SK-N-SH treated with all-trans-retinoic acid at 6 μM for 48 hours (cell line): ENCODE data around the gene LCORL.

Source experiments
- ATAC-seq: fragments of 200-7000 bp; cut with Tn5 transposase; 3 replicates; pipeline ENCODE4 v1.9.1; 2020; ENCODE audit warnings: mild to moderate bottlenecking, moderate library complexity
- GLIS3 ChIP-seq: fragments of 250-450 bp; sonication (Bioruptor Pico); IDR thresholded peaks from 2 replicates; pipeline ENCODE4 v1.5.0; 2020; ENCODE audit warnings: mild to moderate bottlenecking, moderate library complexity
- ISL1 ChIP-seq: fragments of 250-450 bp; sonication (Bioruptor Pico); IDR thresholded peaks from 2 replicates; pipeline ENCODE4 v2.1.2; 2022; ENCODE audit warnings: mild to moderate bottlenecking, moderate library complexity
- OSR1 ChIP-seq: fragments of 250-450 bp; sonication (Bioruptor Pico); IDR thresholded peaks from 2 replicates; pipeline ENCODE4 v1.8.0; 2022; ENCODE audit warnings: moderate library complexity, mild to moderate bottlenecking, inconsistent platforms
- PPARA ChIP-seq: fragments of 250-450 bp; sonication (Bioruptor Pico); IDR thresholded peaks from 2 replicates; pipeline ENCODE4 v1.5.0; 2020; ENCODE audit warnings: mild to moderate bottlenecking, borderline replicate concordance
- SNAI2 ChIP-seq: fragments of 250-450 bp; sonication (Bioruptor Pico); IDR thresholded peaks from 2 replicates; pipeline ENCODE4 v1.5.0; 2020; ENCODE audit warnings: mild to moderate bottlenecking, moderate library complexity
- TCF4 ChIP-seq: fragments of 250-450 bp; sonication (Bioruptor Pico); IDR thresholded peaks from 2 replicates; pipeline ENCODE4 v1.8.0; 2021; ENCODE audit warnings: mild to moderate bottlenecking, moderate library complexity, borderline replicate concordance
- TOX ChIP-seq: fragments of 250-450 bp; sonication (Bioruptor Pico); IDR thresholded peaks from 2 replicates; pipeline ENCODE4 v1.8.0; 2021; ENCODE audit warnings: mild to moderate bottlenecking, moderate library complexity, borderline replicate concordance
- ZFP3 ChIP-seq: fragments of 250-450 bp; sonication (Bioruptor Pico); IDR thresholded peaks from 2 replicates; pipeline ENCODE4 v1.5.0; 2020; ENCODE audit warnings: mild to moderate bottlenecking, moderate library complexity
- ZFP30 ChIP-seq: fragments of 450-650 bp; formaldehyde crosslinking; IDR thresholded peaks from 2 replicates; pipeline ENCODE4 v1.5.0; 2022; ENCODE audit warnings: mild to moderate bottlenecking, moderate library complexity
- ZNF565 ChIP-seq: fragments of 450-650 bp; formaldehyde crosslinking; conservative IDR thresholded peaks from 2 replicates; pipeline ENCODE4 v1.5.0; 2020; ENCODE audit warnings: low read depth, mild to moderate bottlenecking, moderate library complexity
- ZNF70 ChIP-seq: fragments of 450-650 bp; formaldehyde crosslinking; IDR thresholded peaks from 2 replicates; pipeline ENCODE4 v1.5.0; 2020; ENCODE audit warnings: mild to moderate bottlenecking, moderate library complexity
- TF ChIP-seq, protein P1 (sequence below): fragments of 250-450 bp; sonication (Bioruptor Pico); IDR thresholded peaks from 2 replicates; pipeline ENCODE4 v1.5.1; 2020; ENCODE audit warnings: low read depth, mild to moderate bottlenecking, moderate library complexity
- TF ChIP-seq, protein P2 (sequence below): fragments of 250-450 bp; sonication (Bioruptor Pico); IDR thresholded peaks from 2 replicates; pipeline ENCODE4 v1.5.1; 2021; ENCODE audit warnings: mild to moderate bottlenecking, moderate library complexity
- TF ChIP-seq, protein P3 (sequence below): fragments of 250-450 bp; sonication (Bioruptor Pico); IDR thresholded peaks from 2 replicates; pipeline ENCODE4 v1.8.0; 2021; ENCODE audit warnings: low read depth, mild to moderate bottlenecking, moderate library complexity, borderline replicate concordance
- TF ChIP-seq, protein P4 (sequence below): fragments of 250-450 bp; sonication (Bioruptor Pico); IDR thresholded peaks from 2 replicates; pipeline ENCODE4 v1.5.0; 2020; ENCODE audit warnings: mild to moderate bottlenecking, moderate library complexity
- TF ChIP-seq, protein P5 (sequence below): fragments of 250-450 bp; sonication (Bioruptor Pico); IDR thresholded peaks from 2 replicates; pipeline ENCODE4 v1.8.0; 2020; ENCODE audit warnings: mild to moderate bottlenecking, moderate library complexity, borderline replicate concordance

Gene LCORL

DNA sequence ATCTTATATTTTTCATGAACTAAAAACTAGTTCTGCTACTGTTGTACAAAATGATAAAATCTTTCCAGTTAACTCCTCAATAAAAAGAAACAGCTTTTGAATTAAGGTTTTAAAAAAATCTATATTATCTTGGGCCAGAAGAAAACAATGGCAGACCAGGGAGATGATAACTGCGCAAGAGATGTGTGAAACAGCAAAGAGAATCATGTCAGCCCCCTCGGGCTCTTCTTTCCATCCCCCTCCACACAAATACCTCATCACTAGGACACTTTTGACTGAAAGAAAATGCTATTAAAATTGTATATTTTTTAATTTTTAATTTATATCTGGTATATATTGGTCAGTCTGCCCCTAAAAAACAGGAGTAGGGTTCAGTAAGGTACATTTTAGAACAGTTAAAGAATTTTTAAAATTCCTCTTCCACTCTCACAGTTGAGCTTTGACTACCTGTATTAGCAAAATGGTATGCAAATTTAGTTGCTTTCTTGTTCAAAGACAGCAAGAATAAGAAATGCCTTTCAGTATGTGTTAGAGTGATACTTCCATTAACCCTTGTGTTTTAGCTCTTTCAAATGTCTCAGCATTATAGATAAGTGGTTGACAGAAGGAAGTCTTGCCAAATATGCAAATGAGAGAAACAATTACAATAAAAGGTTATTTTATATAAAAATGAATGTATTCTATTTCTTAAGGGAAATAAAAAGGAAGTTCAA lies 36.4 kb upstream of the LCORL start:
- TF ChIP-seq ZFP30 (CRISPR knock-in tag) (no peak), OSR1 (CRISPR knock-in tag) (no peak), ZFP3 (CRISPR knock-in tag) (no peak), TOX (CRISPR knock-in tag) (no peak), TCF4 (CRISPR knock-in tag) (no peak), ZNF565 (no peak), ISL1 (CRISPR knock-in tag) (no peak)
- TF ChIP-seq, protein P1, sequence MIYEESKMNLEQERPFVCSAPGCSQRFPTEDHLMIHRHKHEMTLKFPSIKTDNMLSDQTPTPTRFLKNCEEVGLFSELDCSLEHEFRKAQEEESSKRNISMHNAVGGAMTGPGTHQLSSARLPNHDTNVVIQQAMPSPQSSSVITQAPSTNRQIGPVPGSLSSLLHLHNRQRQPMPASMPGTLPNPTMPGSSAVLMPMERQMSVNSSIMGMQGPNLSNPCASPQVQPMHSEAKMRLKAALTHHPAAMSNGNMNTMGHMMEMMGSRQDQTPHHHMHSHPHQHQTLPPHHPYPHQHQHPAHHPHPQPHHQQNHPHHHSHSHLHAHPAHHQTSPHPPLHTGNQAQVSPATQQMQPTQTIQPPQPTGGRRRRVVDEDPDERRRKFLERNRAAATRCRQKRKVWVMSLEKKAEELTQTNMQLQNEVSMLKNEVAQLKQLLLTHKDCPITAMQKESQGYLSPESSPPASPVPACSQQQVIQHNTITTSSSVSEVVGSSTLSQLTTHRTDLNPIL (CRISPR knock-in tag), result no peak
- TF ChIP-seq, protein P2, sequence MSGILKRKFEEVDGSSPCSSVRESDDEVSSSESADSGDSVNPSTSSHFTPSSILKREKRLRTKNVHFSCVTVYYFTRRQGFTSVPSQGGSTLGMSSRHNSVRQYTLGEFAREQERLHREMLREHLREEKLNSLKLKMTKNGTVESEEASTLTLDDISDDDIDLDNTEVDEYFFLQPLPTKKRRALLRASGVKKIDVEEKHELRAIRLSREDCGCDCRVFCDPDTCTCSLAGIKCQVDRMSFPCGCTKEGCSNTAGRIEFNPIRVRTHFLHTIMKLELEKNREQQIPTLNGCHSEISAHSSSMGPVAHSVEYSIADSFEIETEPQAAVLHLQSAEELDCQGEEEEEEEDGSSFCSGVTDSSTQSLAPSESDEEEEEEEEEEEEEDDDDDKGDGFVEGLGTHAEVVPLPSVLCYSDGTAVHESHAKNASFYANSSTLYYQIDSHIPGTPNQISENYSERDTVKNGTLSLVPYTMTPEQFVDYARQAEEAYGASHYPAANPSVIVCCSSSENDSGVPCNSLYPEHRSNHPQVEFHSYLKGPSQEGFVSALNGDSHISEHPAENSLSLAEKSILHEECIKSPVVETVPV (CRISPR knock-in tag), result no peak
- ATAC-seq, result no peak

DNA sequence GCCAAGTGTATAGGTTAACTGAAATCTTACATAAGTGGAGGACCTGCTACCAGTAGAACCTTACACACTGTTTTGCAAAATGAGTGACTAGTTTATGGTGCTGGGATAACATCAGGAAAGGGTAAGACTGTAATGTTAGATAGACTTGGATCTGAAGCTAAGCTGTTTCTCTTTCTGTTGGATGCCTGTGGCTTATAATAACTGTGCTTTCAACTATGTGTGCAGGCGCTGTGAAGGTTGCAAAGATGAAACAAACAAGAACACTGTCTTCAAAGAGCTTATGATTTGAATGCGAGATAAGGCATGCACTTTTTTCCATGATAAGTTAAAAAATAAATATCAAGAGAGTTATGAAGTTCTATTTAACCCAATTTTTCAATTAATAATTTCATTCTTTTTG lies 34.5 kb upstream of the LCORL start:
- TF ChIP-seq, protein P3, sequence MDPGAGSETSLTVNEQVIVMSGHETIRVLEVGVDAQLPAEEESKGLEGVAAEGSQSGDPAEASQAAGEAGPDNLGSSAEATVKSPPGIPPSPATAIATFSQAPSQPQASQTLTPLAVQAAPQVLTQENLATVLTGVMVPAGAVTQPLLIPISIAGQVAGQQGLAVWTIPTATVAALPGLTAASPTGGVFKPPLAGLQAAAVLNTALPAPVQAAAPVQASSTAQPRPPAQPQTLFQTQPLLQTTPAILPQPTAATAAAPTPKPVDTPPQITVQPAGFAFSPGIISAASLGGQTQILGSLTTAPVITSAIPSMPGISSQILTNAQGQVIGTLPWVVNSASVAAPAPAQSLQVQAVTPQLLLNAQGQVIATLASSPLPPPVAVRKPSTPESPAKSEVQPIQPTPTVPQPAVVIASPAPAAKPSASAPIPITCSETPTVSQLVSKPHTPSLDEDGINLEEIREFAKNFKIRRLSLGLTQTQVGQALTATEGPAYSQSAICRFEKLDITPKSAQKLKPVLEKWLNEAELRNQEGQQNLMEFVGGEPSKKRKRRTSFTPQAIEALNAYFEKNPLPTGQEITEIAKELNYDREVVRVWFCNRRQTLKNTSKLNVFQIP (CRISPR knock-in tag), result no peak
- TF ChIP-seq, protein P4, sequence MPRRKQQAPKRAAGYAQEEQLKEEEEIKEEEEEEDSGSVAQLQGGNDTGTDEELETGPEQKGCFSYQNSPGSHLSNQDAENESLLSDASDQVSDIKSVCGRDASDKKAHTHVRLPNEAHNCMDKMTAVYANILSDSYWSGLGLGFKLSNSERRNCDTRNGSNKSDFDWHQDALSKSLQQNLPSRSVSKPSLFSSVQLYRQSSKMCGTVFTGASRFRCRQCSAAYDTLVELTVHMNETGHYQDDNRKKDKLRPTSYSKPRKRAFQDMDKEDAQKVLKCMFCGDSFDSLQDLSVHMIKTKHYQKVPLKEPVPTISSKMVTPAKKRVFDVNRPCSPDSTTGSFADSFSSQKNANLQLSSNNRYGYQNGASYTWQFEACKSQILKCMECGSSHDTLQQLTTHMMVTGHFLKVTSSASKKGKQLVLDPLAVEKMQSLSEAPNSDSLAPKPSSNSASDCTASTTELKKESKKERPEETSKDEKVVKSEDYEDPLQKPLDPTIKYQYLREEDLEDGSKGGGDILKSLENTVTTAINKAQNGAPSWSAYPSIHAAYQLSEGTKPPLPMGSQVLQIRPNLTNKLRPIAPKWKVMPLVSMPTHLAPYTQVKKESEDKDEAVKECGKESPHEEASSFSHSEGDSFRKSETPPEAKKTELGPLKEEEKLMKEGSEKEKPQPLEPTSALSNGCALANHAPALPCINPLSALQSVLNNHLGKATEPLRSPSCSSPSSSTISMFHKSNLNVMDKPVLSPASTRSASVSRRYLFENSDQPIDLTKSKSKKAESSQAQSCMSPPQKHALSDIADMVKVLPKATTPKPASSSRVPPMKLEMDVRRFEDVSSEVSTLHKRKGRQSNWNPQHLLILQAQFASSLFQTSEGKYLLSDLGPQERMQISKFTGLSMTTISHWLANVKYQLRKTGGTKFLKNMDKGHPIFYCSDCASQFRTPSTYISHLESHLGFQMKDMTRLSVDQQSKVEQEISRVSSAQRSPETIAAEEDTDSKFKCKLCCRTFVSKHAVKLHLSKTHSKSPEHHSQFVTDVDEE (CRISPR knock-in tag), result no peak
- TF ChIP-seq ZNF565 (no peak), TOX (CRISPR knock-in tag) (no peak), SNAI2 (CRISPR knock-in tag) (no peak), GLIS3 (CRISPR knock-in tag) (no peak), ZNF70 (CRISPR knock-in tag) (no peak), ISL1 (CRISPR knock-in tag) (no peak), ZFP3 (CRISPR knock-in tag) (no peak), ZFP30 (CRISPR knock-in tag) (no peak)
- TF ChIP-seq, protein P2 (CRISPR knock-in tag), result no peak
- TF ChIP-seq, protein P1 (CRISPR knock-in tag), result no peak
- ATAC-seq, result no peak

DNA sequence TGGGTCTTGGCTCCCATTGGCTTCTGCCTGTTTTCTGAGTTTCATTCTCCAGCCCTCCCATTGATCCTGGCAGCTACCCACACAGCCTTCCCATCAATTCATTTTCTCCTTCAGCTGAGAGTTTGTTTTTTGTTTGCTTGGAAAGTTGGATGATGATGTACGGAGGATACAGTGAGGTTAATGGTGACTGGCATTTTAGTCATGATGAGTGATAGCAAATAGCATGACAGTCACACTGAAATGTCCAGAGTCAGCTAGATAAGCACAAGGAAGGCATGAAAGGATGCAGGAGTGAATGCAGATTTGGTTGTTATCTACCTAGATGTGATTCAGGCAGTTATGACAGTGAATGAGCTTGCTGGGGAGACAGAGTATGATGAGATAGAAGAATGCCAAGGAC lies 30.6 kb upstream of the LCORL start:
- TF ChIP-seq, protein P5, sequence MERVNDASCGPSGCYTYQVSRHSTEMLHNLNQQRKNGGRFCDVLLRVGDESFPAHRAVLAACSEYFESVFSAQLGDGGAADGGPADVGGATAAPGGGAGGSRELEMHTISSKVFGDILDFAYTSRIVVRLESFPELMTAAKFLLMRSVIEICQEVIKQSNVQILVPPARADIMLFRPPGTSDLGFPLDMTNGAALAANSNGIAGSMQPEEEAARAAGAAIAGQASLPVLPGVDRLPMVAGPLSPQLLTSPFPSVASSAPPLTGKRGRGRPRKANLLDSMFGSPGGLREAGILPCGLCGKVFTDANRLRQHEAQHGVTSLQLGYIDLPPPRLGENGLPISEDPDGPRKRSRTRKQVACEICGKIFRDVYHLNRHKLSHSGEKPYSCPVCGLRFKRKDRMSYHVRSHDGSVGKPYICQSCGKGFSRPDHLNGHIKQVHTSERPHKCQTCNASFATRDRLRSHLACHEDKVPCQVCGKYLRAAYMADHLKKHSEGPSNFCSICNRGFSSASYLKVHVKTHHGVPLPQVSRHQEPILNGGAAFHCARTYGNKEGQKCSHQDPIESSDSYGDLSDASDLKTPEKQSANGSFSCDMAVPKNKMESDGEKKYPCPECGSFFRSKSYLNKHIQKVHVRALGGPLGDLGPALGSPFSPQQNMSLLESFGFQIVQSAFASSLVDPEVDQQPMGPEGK (CRISPR knock-in tag), result no peak
- TF ChIP-seq, protein P1 (CRISPR knock-in tag), result no peak
- TF ChIP-seq, protein P4 (CRISPR knock-in tag), result no peak
- TF ChIP-seq PPARA (CRISPR knock-in tag) (no peak), ISL1 (CRISPR knock-in tag) (no peak)
- TF ChIP-seq, all 23 proteins: peak for 0
- ATAC-seq, result no peak
